T-helper 2 cell treated with Interferon-gamma antibody and Interleukin-4, amounts not matched to agents 5 μg/mL and 100 μg/mL, for 36 hours (primary cell): Measurements from ENCODE around the gene EYS.

Source experiments
- DNase-seq: peaks from one replicate; pipeline ENCODE4 v3.0.0; 2021; ENCODE audit warnings: low spot score
- H3K27ac Mint-ChIP-seq: one replicate; pipeline ENCODE4 v1.8.0; 2021; ENCODE audit warnings: mild to moderate bottlenecking, mixed read lengths
- H3K27me3 Mint-ChIP-seq: one replicate; pipeline ENCODE4 v1.8.0; 2021; ENCODE audit warnings: low read depth, mixed read lengths
- H3K36me3 Mint-ChIP-seq: one replicate; pipeline ENCODE4 v1.8.0; 2021; ENCODE audit warnings: low read depth, mixed read lengths
- H3K4me1 Mint-ChIP-seq: one replicate; pipeline ENCODE4 v1.8.0; 2021; ENCODE audit warnings: low read depth, mixed read lengths
- H3K4me3 Mint-ChIP-seq: one replicate; pipeline ENCODE4 v1.8.0; 2022; ENCODE audit warnings: mild to moderate bottlenecking, moderate library complexity, mixed read lengths
- H3K9me3 Mint-ChIP-seq: one replicate; pipeline ENCODE4 v1.8.0; 2021; ENCODE audit warnings: mixed read lengths

The EYS gene

GRCh38 chr6:63716169-63716568 lies 1990.9 kb downstream of the EYS start:
- H3K36me3 Mint-ChIP-seq: peaks cover 22% of the 10 kb centered on the region
- H3K27ac Mint-ChIP-seq: no peak overlapping the region
- DNase-seq: no peak
- no peak overlapping the region for H3K4me3 Mint-ChIP-seq
- no peaks in the 10 kb centered on the region for H3K9me3 Mint-ChIP-seq
- no peaks in the 10 kb centered on the region for H3K27me3 Mint-ChIP-seq
- peaks cover 6% of the 10 kb centered on the region for H3K4me1 Mint-ChIP-seq

- Mint-ChIP-seq H3K4me3 (no peak overlapping the region), H3K27me3 (no peaks in the 10 kb centered on the region), H3K27ac (no peak overlapping the region), H3K9me3 (no peaks in the 10 kb centered on the region), H3K36me3 (peaks cover 36% of the 10 kb centered on the region), H3K4me1 (peaks cover 6% of the 10 kb centered on the region)
- no peak for DNase-seq
Observed at GRCh38 chr6:63714091-63714490, 1992.9 kb downstream of the EYS start.

GRCh38 chr6:63713332-63713731 lies 1993.7 kb downstream of the EYS start:
- no peak for DNase-seq
- no peak overlapping the region for H3K27ac Mint-ChIP-seq

GRCh38 chr6:63709148-63709547 lies 1997.9 kb downstream of the EYS start:
- Mint-ChIP-seq H3K4me1 (peaks cover 30% of the 10 kb centered on the region), H3K4me3 (no peak overlapping the region), H3K27me3 (no peaks in the 10 kb centered on the region), H3K36me3 (peaks cover 70% of the 10 kb centered on the region), H3K27ac (no peak overlapping the region), H3K9me3 (no peaks in the 10 kb centered on the region)
- no peak for DNase-seq

More at GRCh38 chr6:63713332-63713731, 1993.7 kb downstream of the EYS start:
- H3K36me3 Mint-ChIP-seq: peaks cover 38% of the 10 kb centered on the region
- H3K4me1 Mint-ChIP-seq: peaks cover 6% of the 10 kb centered on the region
- no peak overlapping the region for H3K4me3 Mint-ChIP-seq
- no peaks in the 10 kb centered on the region for H3K9me3 Mint-ChIP-seq
- H3K27me3 Mint-ChIP-seq: no peaks in the 10 kb centered on the region

- no peak for DNase-seq
- Mint-ChIP-seq H3K27me3 (no peaks in the 10 kb centered on the region), H3K4me1 (peaks cover 29% of the 10 kb centered on the region), H3K27ac (no peak overlapping the region), H3K4me3 (no peak overlapping the region), H3K9me3 (no peaks in the 10 kb centered on the region), H3K36me3 (peaks cover 72% of the 10 kb centered on the region)
Observed at GRCh38 chr6:63708631-63709030, 1998.4 kb downstream of the EYS start.

- Mint-ChIP-seq H3K27me3 (no peaks in the 10 kb centered on the region), H3K36me3 (peaks cover 68% of the 10 kb centered on the region), H3K27ac (no peak overlapping the region), H3K9me3 (no peaks in the 10 kb centered on the region), H3K4me3 (no peak overlapping the region), H3K4me1 (peaks cover 27% of the 10 kb centered on the region)
- DNase-seq: no peak
Observed at GRCh38 chr6:63706630-63707029, 2000.4 kb downstream of the EYS start.

- peak overlapping the region; percentile 8 for H3K4me3 Mint-ChIP-seq
- no peaks in the 10 kb centered on the region for H3K27me3 Mint-ChIP-seq
- no peaks in the 10 kb centered on the region for H3K9me3 Mint-ChIP-seq
- no peak for DNase-seq
- peaks cover 27% of the 10 kb centered on the region for H3K4me1 Mint-ChIP-seq
- H3K36me3 Mint-ChIP-seq: peaks cover 64% of the 10 kb centered on the region
- peak overlapping the region; percentile 55 for H3K27ac Mint-ChIP-seq
Observed at GRCh38 chr6:63705707-63706106, 2001.3 kb downstream of the EYS start.

GRCh38 chr6:63690221-63690620 lies 2016.8 kb downstream of the EYS start:
- H3K4me3 Mint-ChIP-seq: no peak overlapping the region
- DNase-seq: no peak
- peaks cover 12% of the 10 kb centered on the region for H3K4me1 Mint-ChIP-seq
- no peaks in the 10 kb centered on the region for H3K27me3 Mint-ChIP-seq
- H3K36me3 Mint-ChIP-seq: peaks cover 17% of the 10 kb centered on the region
- no peaks in the 10 kb centered on the region for H3K9me3 Mint-ChIP-seq
- H3K27ac Mint-ChIP-seq: no peak overlapping the region

- no peak for DNase-seq
- Mint-ChIP-seq H3K4me3 (no peak overlapping the region), H3K9me3 (no peaks in the 10 kb centered on the region), H3K27me3 (no peaks in the 10 kb centered on the region), H3K36me3 (peaks cover 19% of the 10 kb centered on the region), H3K4me1 (peaks cover 16% of the 10 kb centered on the region), H3K27ac (no peak overlapping the region)
Observed at GRCh38 chr6:63689421-63689820, 2017.6 kb downstream of the EYS start.

GRCh38 chr6:63685446-63686379 lies 2021.3 kb downstream of the EYS start:
- peaks cover 18% of the 10 kb centered on the region for H3K4me1 Mint-ChIP-seq
- no peaks in the 10 kb centered on the region for H3K27me3 Mint-ChIP-seq
- H3K4me3 Mint-ChIP-seq: no peak overlapping the region
- peaks cover 30% of the 10 kb centered on the region for H3K36me3 Mint-ChIP-seq
- H3K9me3 Mint-ChIP-seq: no peaks in the 10 kb centered on the region
- DNase-seq: no peak
- peak overlapping the region; percentile 56 for H3K27ac Mint-ChIP-seq

- no peak overlapping the region for H3K27ac Mint-ChIP-seq
- H3K4me1 Mint-ChIP-seq: peaks cover 17% of the 10 kb centered on the region
- peaks cover 37% of the 10 kb centered on the region for H3K36me3 Mint-ChIP-seq
- no peaks in the 10 kb centered on the region for H3K9me3 Mint-ChIP-seq
- no peak overlapping the region for H3K4me3 Mint-ChIP-seq
- no peak for DNase-seq
- no peaks in the 10 kb centered on the region for H3K27me3 Mint-ChIP-seq
Observed at GRCh38 chr6:63683071-63683603, 2023.9 kb downstream of the EYS start.

- H3K27ac Mint-ChIP-seq: no peak overlapping the region
- no peaks in the 10 kb centered on the region for H3K9me3 Mint-ChIP-seq
- H3K4me3 Mint-ChIP-seq: no peak overlapping the region
- H3K36me3 Mint-ChIP-seq: peaks cover 20% of the 10 kb centered on the region
- H3K27me3 Mint-ChIP-seq: no peaks in the 10 kb centered on the region
- peaks cover 8% of the 10 kb centered on the region for H3K4me1 Mint-ChIP-seq
- no peak for DNase-seq
Observed at GRCh38 chr6:63677282-63677681, 2029.7 kb downstream of the EYS start.

GRCh38 chr6:63676412-63677114 lies 2030.5 kb downstream of the EYS start:
- Mint-ChIP-seq H3K9me3 (no peaks in the 10 kb centered on the region), H3K27me3 (no peaks in the 10 kb centered on the region), H3K4me1 (peaks cover 8% of the 10 kb centered on the region), H3K36me3 (peaks cover 20% of the 10 kb centered on the region), H3K27ac (no peak overlapping the region), H3K4me3 (no peak overlapping the region)
- DNase-seq: no peak

GRCh38 chr6:63675138-63675537 lies 2031.9 kb downstream of the EYS start:
- H3K9me3 Mint-ChIP-seq: no peaks in the 10 kb centered on the region
- H3K27ac Mint-ChIP-seq: no peak overlapping the region
- DNase-seq: no peak
- peaks cover 10% of the 10 kb centered on the region for H3K36me3 Mint-ChIP-seq
- no peaks in the 10 kb centered on the region for H3K27me3 Mint-ChIP-seq
- peaks cover 4% of the 10 kb centered on the region for H3K4me1 Mint-ChIP-seq
- H3K4me3 Mint-ChIP-seq: no peak overlapping the region
